Activated naive CD8-positive, alpha-beta T cell treated with anti-CD3 and anti-CD28 coated beads, Interleukin-2, amount 10 ng/mL, durations not matched to agents 7 days and 5 days (primary cell): ENCODE results near the gene UHRF1. TPM values are rescaled to one million over a fixed set of nuclear protein-coding genes. Genes with fewer than 3 reads are reported as not detected.
A peak's percentile ranks its signal among the peaks of the same experiment; 100 is the strongest.

ENCODE experiments used
- ATAC-seq: fragments of 150-1000 bp; cut with Tn5 transposase; one replicate; pipeline ENCODE4 v1.10.0; 2021; ENCODE audit warnings: low read depth, moderate library complexity
- POLR2A ChIA-PET: fragments of 350-600 bp; sonication (Branson Sonifier 250); formaldehyde crosslinking; loops from one replicate; lab custom pipeline; 2021; ENCODE audit warnings: antibody characterized with exemption; lab: Charles Lee
- DNase-seq: peaks from one replicate; pipeline ENCODE4 v3.0.0; 2021
- H3K27ac Mint-ChIP-seq: one replicate; pipeline ENCODE4 v1.8.0; 2022; ENCODE audit warnings: mild to moderate bottlenecking, mixed read lengths
- H3K27me3 Mint-ChIP-seq: one replicate; pipeline ENCODE4 v1.8.0; 2022; ENCODE audit warnings: mild to moderate bottlenecking, moderate library complexity, mixed read lengths
- H3K36me3 Mint-ChIP-seq: one replicate; pipeline ENCODE4 v1.8.0; 2021; ENCODE audit warnings: mild to moderate bottlenecking, mixed read lengths
- H3K4me1 Mint-ChIP-seq: one replicate; pipeline ENCODE4 v1.8.0; 2021; ENCODE audit warnings: mixed read lengths
- H3K4me3 Mint-ChIP-seq: one replicate; pipeline ENCODE4 v1.8.0; 2022; ENCODE audit warnings: mild to moderate bottlenecking, moderate library complexity, mixed read lengths
- H3K9me3 Mint-ChIP-seq: one replicate; pipeline ENCODE4 v1.8.0; 2021; ENCODE audit warnings: mixed read lengths
- total RNA-seq, 2 experiments: library from RNA; stranded (reverse); gene quantifications; one replicate each; pipeline ENCODE4 v1.2.3, GENCODE V29; 2021

The UHRF1 gene
- 100 to 1,000 TPM in 1 of 2 experiments, 10 to 100 TPM in 1; 90.8 to 103 TPM for total RNA-seq

GRCh38 chr19:4909156-4909896 is at the start of gene UHRF1:
Gene UHRF1 (plus strand): TSS chr19:4909501. CDS start chr19:4910886, 1,385 bp downstream.
- Mint-ChIP-seq H3K27ac (peak within 1 kb of the TSS; percentile 76), H3K9me3 (no peaks in the 10 kb centered on the region), H3K36me3 (peaks cover 22% of the 10 kb centered on the region), H3K27me3 (no peaks in the 10 kb centered on the region), H3K4me1 (peaks cover 30% of the 10 kb centered on the region), H3K4me3 (peak within 1 kb of the TSS; percentile 82)
- POLR2A ChIA-PET: interaction anchor here (3.3 kb wide), 1 partner anchor 185 kb away, joined by 7 read pairs; the partner anchor contains the start of gene DPP9
- DNase-seq (peak; percentile 76), ATAC-seq (peak; percentile 32)

GRCh38 chr19:4859697-4860096 is 49.6 kb upstream of the UHRF1 start:
- ATAC-seq (no peak), DNase-seq (no peak)
- POLR2A ChIA-PET: no interaction called here
- Mint-ChIP-seq H3K4me1 (peaks cover 3% of the 10 kb centered on the region), H3K27me3 (no peaks in the 10 kb centered on the region), H3K9me3 (no peaks in the 10 kb centered on the region), H3K27ac (no peak overlapping the region), H3K4me3 (no peak overlapping the region), H3K36me3 (no peaks in the 10 kb centered on the region)

GRCh38 chr19:4861147-4861546 is 48.2 kb upstream of the UHRF1 start:
- no peaks in the 10 kb centered on the region for H3K36me3 Mint-ChIP-seq
- no peaks in the 10 kb centered on the region for H3K9me3 Mint-ChIP-seq
- ATAC-seq: no peak
- no peak overlapping the region for H3K27ac Mint-ChIP-seq
- H3K4me3 Mint-ChIP-seq: no peak overlapping the region
- no peak for DNase-seq
- no peaks in the 10 kb centered on the region for H3K27me3 Mint-ChIP-seq
- POLR2A ChIA-PET: no interaction called here
- H3K4me1 Mint-ChIP-seq: peaks cover 4% of the 10 kb centered on the region

- peak overlapping the region; percentile 70 for H3K27ac Mint-ChIP-seq
- peaks cover 17% of the 10 kb centered on the region for H3K4me1 Mint-ChIP-seq
- H3K9me3 Mint-ChIP-seq: no peaks in the 10 kb centered on the region
- no peaks in the 10 kb centered on the region for H3K36me3 Mint-ChIP-seq
- DNase-seq: peak; percentile 68
- H3K4me3 Mint-ChIP-seq: peak overlapping the region; percentile 85
- ATAC-seq: no peak
- POLR2A ChIA-PET: interaction anchor here (0.6 to 2.3 kb wide), 8 partner anchors 35 to 816 kb away, joined by 3 to 9 read pairs (median 3); partner anchors contain the start of gene KDM4B
- H3K27me3 Mint-ChIP-seq: peaks cover 4% of the 10 kb centered on the region
These were observed 42.5 kb upstream of the UHRF1 start for GRCh38 chr19:4866595-4867424.

- H3K4me1 Mint-ChIP-seq: peaks cover 20% of the 10 kb centered on the region
- H3K9me3 Mint-ChIP-seq: no peaks in the 10 kb centered on the region
- peak within 1 kb of the TSS; percentile 70 for H3K27ac Mint-ChIP-seq
- H3K36me3 Mint-ChIP-seq: no peaks in the 10 kb centered on the region
- DNase-seq (peak; percentile 94), ATAC-seq (peak; percentile 85)
- H3K4me3 Mint-ChIP-seq: peak within 1 kb of the TSS; percentile 85
- peaks cover 8% of the 10 kb centered on the region for H3K27me3 Mint-ChIP-seq
- POLR2A ChIA-PET: interaction anchor here (0.8 to 2.3 kb wide), 6 partner anchors 45 to 143 kb away, joined by 3 to 9 read pairs (median 3); no protein-coding TSS in a partner anchor
These were observed 41.6 kb upstream of the UHRF1 start, which contains the start of gene PLIN3 for GRCh38 chr19:4867534-4868285. Gene PLIN3 (minus strand): TSS chr19:4867667. CDS start chr19:4861394, 6,273 bp downstream.

- Mint-ChIP-seq H3K36me3 (no peaks in the 10 kb centered on the region), H3K27me3 (peaks cover 8% of the 10 kb centered on the region), H3K9me3 (no peaks in the 10 kb centered on the region), H3K4me3 (peak overlapping the region; percentile 85), H3K27ac (peak overlapping the region; percentile 70), H3K4me1 (peaks cover 21% of the 10 kb centered on the region)
- DNase-seq (no peak), ATAC-seq (no peak)
- POLR2A ChIA-PET: interaction anchor here (0.8 to 2.3 kb wide), 4 partner anchors 44 to 144 kb away, joined by 3 to 9 read pairs (median 4); no protein-coding TSS in a partner anchor
These were observed 40.9 kb upstream of the UHRF1 start for GRCh38 chr19:4868286-4868834.

GRCh38 chr19:4870025-4870700 is 39.1 kb upstream of the UHRF1 start:
- no peak overlapping the region for H3K4me3 Mint-ChIP-seq
- POLR2A ChIA-PET: interaction anchor here (1.5 kb wide), 1 partner anchor 46 kb away, joined by 6 read pairs; no protein-coding TSS in a partner anchor
- no peak overlapping the region for H3K27ac Mint-ChIP-seq
- H3K4me1 Mint-ChIP-seq: peaks cover 20% of the 10 kb centered on the region
- no peak for ATAC-seq
- no peaks in the 10 kb centered on the region for H3K9me3 Mint-ChIP-seq
- no peak for DNase-seq
- peaks cover 8% of the 10 kb centered on the region for H3K27me3 Mint-ChIP-seq
- H3K36me3 Mint-ChIP-seq: no peaks in the 10 kb centered on the region

GRCh38 chr19:4871711-4872110 is 37.6 kb upstream of the UHRF1 start:
- Mint-ChIP-seq H3K27me3 (peaks cover 8% of the 10 kb centered on the region), H3K36me3 (no peaks in the 10 kb centered on the region), H3K4me1 (peaks cover 20% of the 10 kb centered on the region), H3K9me3 (no peaks in the 10 kb centered on the region), H3K4me3 (no peak overlapping the region), H3K27ac (no peak overlapping the region)
- DNase-seq (no peak), ATAC-seq (no peak)
- POLR2A ChIA-PET: interaction anchor here (2.0 kb wide), 1 partner anchor 43 kb away, joined by 5 read pairs; no protein-coding TSS in a partner anchor

GRCh38 chr19:4873930-4874329 is 35.4 kb upstream of the UHRF1 start:
- Mint-ChIP-seq H3K4me1 (peaks cover 17% of the 10 kb centered on the region), H3K9me3 (no peaks in the 10 kb centered on the region)
- POLR2A ChIA-PET: interaction anchor here (0.6 to 1.7 kb wide), 3 partner anchors 37 to 483 kb away, joined by 3 to 6 read pairs (median 5); no protein-coding TSS in a partner anchor

GRCh38 chr19:4877753-4878490 is 31.4 kb upstream of the UHRF1 start:
- Mint-ChIP-seq H3K9me3 (no peaks in the 10 kb centered on the region), H3K36me3 (no peaks in the 10 kb centered on the region), H3K27ac (no peak overlapping the region), H3K4me3 (no peak overlapping the region), H3K4me1 (peaks cover 6% of the 10 kb centered on the region), H3K27me3 (no peaks in the 10 kb centered on the region)
- DNase-seq (no peak), ATAC-seq (no peak)
- POLR2A ChIA-PET: no interaction called here

More at GRCh38 chr19:4873930-4874329, 35.4 kb upstream of the UHRF1 start:
- ATAC-seq: no peak
- no peak for DNase-seq
- Mint-ChIP-seq H3K36me3 (no peaks in the 10 kb centered on the region), H3K27me3 (peaks cover 8% of the 10 kb centered on the region), H3K27ac (no peak overlapping the region), H3K4me3 (no peak overlapping the region)

- H3K27me3 Mint-ChIP-seq: no peaks in the 10 kb centered on the region
- H3K36me3 Mint-ChIP-seq: no peaks in the 10 kb centered on the region
- ATAC-seq: peak; percentile 65
- DNase-seq: peak; percentile 39
- H3K27ac Mint-ChIP-seq: no peak overlapping the region
- no peak overlapping the region for H3K4me3 Mint-ChIP-seq
- POLR2A ChIA-PET: no interaction called here
- peaks cover 5% of the 10 kb centered on the region for H3K4me1 Mint-ChIP-seq
- H3K9me3 Mint-ChIP-seq: no peaks in the 10 kb centered on the region
These were observed 30.8 kb upstream of the UHRF1 start for GRCh38 chr19:4878491-4878968.
